Middle frontal gyrus (tissue), 1 donor: ENCODE measurements around the gene DNAH11.
"Not testable (repeated sequence)": the region's sequence is repeated elsewhere in the genome, so short reads cannot be mapped to it uniquely, and the experiment has no call there.

Experiments used
- DNase-seq: peaks from one replicate; pipeline ENCODE4 v3.0.0-alpha.2; 2015; ENCODE audit warnings: low spot score; ENCODE audit errors: extremely low spot score

The DNAH11 gene

DNA sequence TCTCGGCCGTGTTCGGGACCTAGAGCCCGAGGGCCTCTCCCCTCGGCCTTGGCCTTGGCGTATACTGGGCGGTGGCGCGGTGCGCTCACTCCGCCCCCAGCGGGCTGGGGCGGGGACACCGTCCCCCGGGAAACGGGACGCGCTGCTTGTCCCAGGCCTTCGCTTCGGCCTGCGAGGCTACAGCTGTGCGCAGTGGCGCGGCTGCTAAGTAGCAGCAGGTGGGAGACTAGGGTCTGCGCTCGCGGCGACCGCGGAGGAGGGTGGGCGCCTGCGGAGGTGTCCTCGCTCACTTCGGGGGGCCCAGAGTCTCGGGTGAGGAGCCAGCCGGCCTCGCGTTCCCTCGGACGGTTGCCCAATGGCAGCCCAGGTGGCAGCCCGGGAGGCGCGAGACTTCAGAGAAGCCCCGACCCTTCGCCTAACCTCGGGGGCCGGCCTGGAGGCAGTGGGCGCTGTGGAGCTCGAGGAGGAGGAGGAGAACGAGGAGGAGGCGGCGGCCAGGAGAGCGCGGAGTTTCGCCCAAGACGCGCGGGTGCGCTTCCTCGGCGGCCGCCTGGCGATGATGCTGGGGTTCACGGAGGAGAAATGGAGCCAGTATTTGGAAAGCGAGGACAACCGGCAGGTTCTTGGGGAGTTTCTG lies at the start of gene DNAH11:
Gene DNAH11 (plus strand): TSS at position 149 of the 637 bp plus-strand sequence. CDS start 207 bp downstream, at position 356.
- no peak for DNase-seq

GRCh38 chr7:21495731-21496130 lies 47.1 kb upstream of the DNAH11 start:
- no peak for DNase-seq

DNA sequence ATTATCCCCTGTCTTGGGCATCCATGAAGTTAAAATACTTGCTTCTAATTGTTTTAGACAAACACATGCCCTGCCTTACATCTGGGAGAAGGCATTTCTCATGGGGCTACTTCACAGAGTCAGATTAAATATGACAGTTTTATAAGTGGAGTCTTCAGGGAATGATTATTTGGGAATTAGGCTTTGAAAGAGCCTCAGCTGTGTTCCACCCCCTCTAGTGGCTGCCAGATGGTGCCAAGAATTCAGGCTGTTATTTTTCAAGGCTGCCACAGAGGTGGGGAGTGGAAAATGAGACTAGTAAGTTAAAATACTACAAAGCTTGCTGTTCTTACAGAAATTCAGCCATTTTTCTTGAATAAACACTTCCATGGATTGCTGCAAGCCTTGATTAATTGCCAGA lies 45.8 kb upstream of the DNAH11 start:
- no peak for DNase-seq

- DNase-seq, result no peak
These were observed 42.6 kb upstream of the DNAH11 start for GRCh38 chr7:21500117-21500832.

DNA sequence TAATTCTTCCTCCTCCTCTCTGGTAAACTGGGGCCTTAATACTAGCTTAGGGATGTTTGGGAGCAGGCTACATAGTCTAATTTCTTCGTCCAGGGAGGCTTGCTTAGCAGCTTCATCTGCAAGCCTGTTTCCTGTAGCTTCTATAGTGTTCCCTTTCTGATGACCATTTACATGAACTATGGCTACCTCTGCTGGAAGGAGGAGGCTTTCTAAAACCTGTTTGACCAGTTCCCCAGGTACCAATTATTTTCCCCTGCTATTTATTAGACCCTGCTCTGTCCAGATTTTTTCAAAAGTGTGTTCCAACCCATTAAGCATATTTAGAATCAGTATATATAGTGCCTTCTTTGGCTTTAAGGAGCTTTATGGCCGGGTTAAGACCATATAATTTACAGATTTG lies 38.8 kb upstream of the DNAH11 start:
- DNase-seq, result no peak

- DNase-seq, result no peak
These were observed 35.1 kb upstream of the DNAH11 start for GRCh38 chr7:21507627-21508343.

DNA sequence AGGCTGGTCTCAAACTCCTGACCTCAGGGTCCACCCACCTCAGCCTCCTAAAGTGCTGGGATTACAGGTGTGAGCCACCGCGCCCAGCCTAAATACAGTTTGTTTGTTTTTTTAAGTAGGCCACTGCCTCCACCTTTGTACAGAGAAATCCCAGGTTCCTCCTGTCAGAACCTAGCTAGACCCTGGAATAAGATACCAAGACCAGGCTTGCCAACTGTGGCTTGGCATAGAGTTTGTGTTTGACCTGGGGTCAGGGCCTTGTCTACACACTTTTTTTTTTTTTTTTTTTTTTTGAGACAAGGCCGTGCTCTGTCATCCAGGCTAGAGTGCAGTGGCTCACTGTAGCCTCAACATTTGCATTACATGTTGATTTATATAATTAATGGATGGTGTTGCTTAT lies 34.3 kb upstream of the DNAH11 start:
- DNase-seq, result no peak

GRCh38 chr7:21514062-21514461 lies 28.8 kb upstream of the DNAH11 start:
- DNase-seq, result no peak

DNA sequence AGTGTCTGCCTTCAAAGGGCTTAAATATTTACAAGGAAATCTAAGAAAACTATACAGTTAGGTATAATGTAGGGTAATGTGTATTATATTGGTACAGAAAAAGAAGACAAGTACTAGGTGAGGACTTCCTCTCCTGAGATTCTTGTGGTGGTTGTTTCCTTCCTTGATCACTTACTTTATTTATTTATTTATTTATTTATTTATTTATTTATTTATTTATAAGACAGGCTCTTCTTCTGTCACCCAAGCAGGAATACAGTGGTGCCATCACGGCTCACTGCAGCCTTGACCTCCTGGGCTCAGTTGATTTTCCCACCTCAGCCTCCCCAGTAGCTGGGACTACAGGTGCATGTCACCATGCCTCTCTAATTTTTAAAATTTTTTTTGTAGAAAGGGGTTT lies 18.2 kb upstream of the DNAH11 start:
- no peak for DNase-seq

- no peak for DNase-seq
These were observed 16.8 kb upstream of the DNAH11 start for GRCh38 chr7:21526007-21526406.

DNA sequence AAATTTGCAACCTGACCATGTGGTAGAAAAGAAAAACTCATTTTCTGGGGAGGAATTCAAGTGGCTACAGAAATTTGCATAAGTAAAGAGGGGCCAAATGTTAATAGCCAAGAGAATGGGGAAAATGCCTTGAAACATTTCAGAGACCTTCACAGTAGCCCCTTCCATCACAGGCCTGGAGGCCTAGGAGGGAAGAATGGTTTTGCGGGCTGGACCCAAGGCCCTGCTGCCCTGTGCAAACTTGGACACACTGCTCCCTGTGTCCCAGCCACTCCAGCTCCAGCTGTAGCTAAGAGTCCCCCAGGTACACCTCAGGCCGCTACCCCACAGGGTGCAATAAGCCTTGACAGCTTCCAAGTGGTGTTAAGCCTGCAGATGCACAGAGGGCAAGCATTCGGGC lies 16.4 kb upstream of the DNAH11 start:
- DNase-seq, result no peak

DNA sequence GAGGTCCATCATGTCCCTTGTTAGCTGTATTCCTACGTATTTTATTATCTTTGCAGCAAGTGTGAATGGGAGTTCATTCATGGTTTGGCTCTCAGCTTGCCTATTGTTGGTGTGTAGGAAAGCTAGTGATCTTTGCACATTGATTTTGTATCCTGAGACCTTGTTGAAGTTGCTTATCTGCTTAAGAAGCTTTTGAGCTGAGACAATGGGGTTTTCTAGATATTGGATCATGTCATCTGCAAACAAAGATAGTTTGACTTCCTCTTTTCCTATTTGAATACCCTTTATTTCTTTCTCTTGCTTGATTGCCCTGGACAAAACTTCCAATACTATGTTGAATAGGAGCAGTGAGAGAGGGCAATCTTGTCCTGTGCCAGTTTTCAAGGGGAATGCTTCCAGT lies 10.4 kb upstream of the DNAH11 start:
- not testable (repeated sequence) for DNase-seq

DNA sequence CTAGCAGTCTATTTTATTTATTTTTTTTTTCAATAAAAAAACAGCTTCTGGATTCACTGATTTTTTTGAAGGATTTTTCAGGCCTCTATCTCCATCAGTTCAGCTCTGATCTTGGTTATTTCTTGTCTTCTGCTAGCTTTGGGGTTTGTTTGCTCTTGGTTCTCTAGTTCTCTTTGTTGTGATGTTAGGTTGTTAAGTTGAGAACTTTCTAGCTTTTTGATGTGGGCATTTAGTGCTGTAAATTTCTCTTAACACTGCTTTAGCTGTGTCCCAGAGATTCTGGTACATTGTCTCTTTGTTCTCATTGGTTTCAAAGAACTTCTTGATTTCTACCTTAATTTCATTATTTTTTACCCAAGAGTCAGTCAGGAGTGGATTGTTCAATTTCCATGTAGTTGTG lies 9.2 kb upstream of the DNAH11 start:
- not testable (repeated sequence) for DNase-seq

DNA sequence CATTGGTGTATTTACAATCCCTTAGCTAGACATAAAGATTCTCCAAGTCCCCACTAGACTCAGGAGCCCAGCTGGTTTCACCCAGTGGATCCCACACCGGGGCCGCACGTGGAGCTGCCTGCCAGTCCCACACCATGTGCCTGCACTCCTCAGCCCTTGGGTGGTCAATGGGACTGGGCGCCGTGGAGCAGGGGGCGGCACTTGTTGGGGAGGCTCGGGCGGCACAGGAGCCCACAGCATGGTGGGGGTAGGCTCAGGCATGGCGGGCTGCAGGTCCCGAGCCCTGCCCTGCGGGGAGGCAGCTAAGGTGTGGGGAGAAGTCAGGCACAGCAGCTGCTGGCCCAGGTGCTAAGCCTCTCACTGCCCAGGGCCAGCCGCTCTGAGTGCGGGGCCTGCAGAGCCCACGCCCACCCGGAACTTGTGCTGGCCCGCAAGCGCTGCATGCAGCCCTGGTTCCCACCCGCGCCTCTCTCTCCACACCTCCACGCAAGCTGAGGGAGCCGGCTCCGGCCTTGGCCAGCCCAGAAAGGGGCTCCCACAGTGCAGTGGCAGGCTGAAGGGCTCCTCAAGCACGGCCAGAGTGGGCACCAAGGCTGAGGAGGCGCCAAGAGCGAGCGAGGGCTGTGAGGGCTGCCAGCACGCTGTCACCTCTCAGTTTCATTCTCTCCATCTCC lies 6.3 kb upstream of the DNAH11 start:
- DNase-seq, result not testable (repeated sequence)

GRCh38 chr7:21538936-21539495 lies 3.8 kb upstream of the DNAH11 start:
- DNase-seq, result no peak

DNA sequence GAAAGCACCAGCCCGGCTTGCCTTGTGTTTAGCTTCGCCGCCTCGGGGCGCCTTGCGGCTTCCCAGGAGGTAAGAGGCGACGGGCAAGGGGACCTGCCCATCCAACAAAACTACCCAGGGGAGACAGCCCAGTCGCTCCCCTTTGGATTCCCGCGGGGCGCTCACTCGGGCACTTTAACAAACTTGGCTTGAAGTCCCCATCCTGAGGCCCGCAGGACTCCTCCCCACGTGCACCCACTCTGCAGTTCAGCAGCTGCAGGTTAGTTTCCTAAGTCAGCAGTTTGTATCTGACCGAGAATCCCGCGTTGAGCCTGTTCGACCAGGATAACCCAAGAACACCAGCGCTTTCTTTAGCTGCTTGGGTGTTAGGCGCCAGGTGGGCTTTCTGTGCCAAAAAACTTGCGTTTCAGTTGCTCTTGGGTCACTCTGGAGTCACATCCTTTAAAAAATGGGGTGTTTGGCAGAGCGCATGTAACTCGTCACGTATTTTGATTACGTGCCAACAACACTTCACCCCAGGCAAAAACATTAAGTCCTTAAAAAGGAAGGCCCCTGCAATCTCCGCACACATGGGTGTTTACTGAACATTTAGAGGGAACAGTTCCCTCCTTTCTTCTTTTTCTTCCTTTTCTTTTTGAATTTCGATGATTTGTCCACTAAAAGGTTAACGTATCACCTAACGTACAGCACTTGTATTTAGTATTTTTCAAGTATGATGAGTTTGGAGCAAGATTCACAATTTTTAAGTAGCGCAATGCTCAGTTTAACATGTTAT lies 876 bp downstream of the DNAH11 start:
- DNase-seq, result no peak

GRCh38 chr7:21544303-21544656 lies 1.4 kb downstream of the DNAH11 start:
- DNase-seq, result no peak

DNA sequence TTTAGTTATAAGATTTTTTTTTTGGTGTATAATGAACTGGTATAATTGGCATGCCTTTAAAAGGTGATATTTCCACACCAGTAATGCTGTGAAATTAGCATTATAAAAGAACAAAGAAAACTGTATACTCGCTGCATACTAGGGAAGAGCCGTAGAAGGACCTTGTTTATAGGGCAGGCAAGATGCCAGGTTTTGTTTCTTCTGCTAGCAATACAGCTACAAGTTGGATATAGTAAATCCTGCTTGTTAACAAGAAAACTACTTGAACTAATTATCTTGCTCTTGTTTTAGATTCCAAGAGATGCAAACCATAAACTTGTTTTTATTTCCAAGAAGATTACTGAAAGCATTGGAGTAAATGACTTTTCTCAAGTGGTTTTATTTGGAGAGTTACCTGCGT lies 1.9 kb downstream of the DNAH11 start:
- no peak for DNase-seq

GRCh38 chr7:21547501-21547900 lies 4.7 kb downstream of the DNAH11 start:
- no peak for DNase-seq

- no peak for DNase-seq
These were observed 5.7 kb downstream of the DNAH11 start for GRCh38 chr7:21548491-21548890.

GRCh38 chr7:21550076-21550475 lies 7.2 kb downstream of the DNAH11 start:
- no peak for DNase-seq
